ENCODE results near the gene MYL9.

DNA sequence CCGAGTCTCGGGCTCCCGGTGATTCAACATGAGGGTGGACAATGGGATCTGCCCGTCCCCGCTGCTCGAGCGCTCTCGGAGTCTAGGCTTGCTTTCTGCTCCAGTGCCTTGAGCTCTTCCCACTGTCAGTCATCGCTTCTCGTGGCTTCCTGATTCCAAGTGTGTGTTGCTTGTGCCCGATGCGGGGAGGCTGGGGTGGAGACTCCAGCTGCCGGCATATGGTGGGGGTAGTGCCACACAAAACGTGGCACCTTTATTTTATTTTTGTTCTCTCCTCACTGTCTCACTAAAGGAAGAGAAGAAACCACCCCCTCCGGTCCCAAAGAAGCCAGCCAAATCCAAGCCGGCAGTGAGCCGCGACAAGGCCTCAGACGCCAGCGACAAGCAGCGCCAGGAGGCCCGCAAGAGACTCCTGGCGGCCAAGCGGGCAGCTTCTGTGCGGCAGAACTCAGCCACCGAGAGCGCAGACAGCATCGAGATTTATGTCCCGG lies 14.8 kb upstream of the MYL9 start:
- no peak for TF ChIP-seq EP300 (IDR thresholded peaks at IDR 0.05; ENCODE audit: borderline replicate concordance)
- TF ChIP-seq REST (IDR thresholded peaks at IDR 0.05; ENCODE audit: low read depth) = no peak
- no peak for TF ChIP-seq RAD21 (IDR thresholded peaks at IDR 0.05; ENCODE audit: low read depth)
- no peak for TF ChIP-seq TCF12 (IDR thresholded peaks at IDR 0.05; ENCODE audit: low read depth)
